GM12872 (cell line): Measurements from ENCODE around the gene PTGDR2.

Experiments
- CTCF ChIP-seq: IDR thresholded peaks from 3 replicates; pipeline ENCODE4 v1.5.1; 2011; ENCODE audit warnings: low read depth, mild to moderate bottlenecking, low read length, moderate library complexity; ENCODE audit not compliant: insufficient read depth

Gene PTGDR2

GRCh38 chr11:60854140-60854846, 1.5 kb downstream of the PTGDR2 start:
- TF ChIP-seq CTCF: no peak

DNA sequence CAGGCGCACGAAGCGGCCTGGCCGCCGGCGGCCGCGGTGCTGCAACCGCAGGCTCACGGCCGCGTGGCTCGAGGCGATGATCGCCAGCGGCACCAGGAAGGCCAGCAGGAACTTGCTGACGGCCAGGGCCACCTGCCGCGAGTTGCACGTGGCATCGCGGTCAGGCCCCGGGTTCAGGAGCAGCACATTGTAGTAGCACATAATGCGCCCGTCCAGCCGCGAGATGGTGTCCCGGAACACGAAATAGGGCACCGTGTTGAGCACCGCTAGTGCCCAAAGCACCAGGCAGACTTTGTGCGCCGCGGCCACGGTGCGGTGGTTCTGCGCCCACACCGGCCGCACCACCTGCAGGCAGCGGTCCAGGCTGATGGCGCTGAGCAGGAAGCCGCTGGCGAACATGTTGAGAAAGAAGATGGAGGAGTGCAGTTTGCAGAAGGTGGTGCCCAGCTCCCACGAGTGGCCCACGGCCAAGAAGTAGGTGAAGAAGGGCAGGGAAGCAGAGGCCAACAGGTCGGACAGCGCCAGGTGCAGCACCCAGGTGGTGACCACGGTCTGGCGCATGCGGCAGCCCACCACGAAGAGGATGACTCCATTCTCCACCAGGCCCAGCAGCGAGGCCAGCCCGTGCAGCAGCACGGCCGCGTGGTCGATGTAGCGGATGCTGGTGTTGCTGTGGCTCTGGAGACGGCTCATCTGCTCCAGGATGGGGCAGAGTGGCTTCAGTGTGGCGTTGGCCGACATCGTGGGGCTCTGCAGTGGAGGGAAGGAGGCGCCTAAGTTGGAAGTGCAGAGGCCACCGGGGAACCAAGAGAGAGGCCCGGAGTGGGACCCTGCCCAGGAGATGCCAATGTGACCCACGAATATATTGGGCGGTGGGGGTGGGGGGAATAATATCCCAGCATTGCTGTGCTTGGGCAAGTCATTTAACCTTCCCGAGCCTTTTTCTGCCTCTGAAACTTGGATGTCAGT, 2.5 kb downstream of the PTGDR2 start:
- TF ChIP-seq CTCF: no peak

DNA sequence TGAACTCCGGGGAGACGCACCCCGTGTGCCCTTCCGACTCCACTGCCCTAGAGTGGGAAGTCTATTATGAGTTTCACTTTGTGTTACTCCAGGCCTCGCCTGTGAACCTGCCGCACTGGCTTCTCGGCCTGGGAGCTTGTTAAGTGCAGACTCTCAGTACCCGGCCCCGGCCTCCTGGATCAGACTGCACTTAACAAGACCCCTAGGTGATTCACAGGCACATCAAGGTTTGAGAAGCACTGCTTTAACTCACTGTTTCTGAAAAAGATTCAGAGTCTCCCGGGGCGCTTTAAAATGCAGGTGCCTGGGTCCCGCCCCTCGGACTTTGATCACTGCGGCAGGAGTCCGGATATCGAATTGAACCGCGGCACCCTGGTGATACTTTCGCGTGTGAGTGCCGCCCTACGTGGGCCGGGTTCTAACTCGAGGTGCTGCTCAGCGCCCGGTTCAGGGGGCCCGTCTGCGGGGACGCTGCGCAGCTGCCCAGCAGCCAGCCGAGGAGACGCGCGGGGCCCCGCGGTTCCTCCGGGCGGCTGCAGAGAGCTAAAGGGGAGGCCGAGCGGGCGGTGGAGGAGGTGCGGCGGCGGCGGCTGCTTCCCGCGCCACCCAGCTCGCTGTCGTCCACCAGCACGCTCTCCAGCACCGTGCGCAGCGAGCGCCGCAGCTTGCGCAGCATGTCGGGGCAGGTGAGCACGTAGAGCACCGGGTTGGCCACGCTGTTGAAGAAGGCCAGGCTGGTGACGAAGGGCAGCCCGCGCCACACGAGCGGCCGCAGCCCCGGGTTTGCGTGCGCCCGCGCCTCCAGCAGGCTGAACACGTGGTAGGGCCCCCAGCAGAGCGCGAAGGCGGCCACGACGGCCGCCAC, 3.4 kb downstream of the PTGDR2 start:
- no peak for TF ChIP-seq CTCF

DNA sequence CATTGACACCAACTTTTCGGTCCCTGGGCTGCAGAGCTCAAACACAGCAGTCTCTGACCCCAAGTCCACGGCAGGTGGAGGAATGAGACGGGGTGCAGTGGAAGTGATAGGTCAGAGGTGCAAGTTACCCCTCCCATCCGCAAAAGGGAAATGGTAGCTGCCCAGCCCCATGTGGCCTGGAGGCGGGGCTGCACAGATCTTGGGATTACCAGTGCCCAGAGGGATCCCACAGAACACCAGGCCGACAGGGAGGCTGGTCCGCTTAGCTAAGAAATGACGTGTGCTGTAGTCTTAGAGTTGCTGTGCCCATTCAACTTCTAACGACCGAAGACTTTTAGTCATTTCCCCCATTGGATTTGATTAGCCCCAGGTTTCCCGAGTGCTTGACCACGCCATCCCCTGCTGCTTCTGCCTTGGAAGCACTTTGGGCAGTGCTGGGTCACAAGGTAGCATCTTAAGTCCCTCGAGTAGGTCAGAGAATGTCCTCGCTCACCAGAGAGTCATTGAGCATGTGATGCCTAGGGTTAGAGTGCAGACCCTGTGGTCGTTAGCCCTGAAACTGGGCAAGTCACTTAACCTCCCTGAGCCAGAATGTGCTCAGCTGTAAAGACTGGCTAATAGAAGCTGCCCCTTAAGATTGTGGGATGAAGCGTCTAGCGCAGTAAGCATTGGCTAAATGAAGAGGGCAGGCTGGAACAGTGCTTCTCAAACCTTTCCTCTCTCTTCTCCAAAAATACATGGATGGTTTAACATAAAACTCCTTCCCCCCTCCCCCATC, 4.2 kb downstream of the PTGDR2 start:
- no peak for TF ChIP-seq CTCF

GRCh38 chr11:60849641-60850520, 5.9 kb downstream of the PTGDR2 start:
- no peak for TF ChIP-seq CTCF

GRCh38 chr11:60848714-60849151, 7.0 kb downstream of the PTGDR2 start:
- no peak for TF ChIP-seq CTCF
